HG03060 (cell line): ENCODE results near the gene HOTAIR.

Experiments used
- ATAC-seq: cut with Tn5 transposase; IDR thresholded peaks from one replicate; pipeline ENCODE4 v1.9.1; 2021; ENCODE audit warnings: low read depth, moderate number of reproducible peaks; ENCODE audit not compliant: unreplicated experiment

Gene HOTAIR

GRCh38 chr12:53963434-53964314, 11.1 kb downstream of the HOTAIR start:
- ATAC-seq: no peak

GRCh38 chr12:53963005-53963404, 11.7 kb downstream of the HOTAIR start:
- ATAC-seq: no peak

- no peak for ATAC-seq
Measured at GRCh38 chr12:53961025-53961761, 13.6 kb downstream of the HOTAIR start.

GRCh38 chr12:53960187-53961024, 14.3 kb downstream of the HOTAIR start:
- no peak for ATAC-seq

- no peak for ATAC-seq
Measured at GRCh38 chr12:53959314-53959713, 15.4 kb downstream of the HOTAIR start.

- ATAC-seq: no peak
Measured at GRCh38 chr12:53958128-53958527, 16.6 kb downstream of the HOTAIR start.

- ATAC-seq: no peak
Measured at GRCh38 chr12:53956914-53957536, 17.7 kb downstream of the HOTAIR start.

- no peak for ATAC-seq
Measured at GRCh38 chr12:53956251-53956887, 18.4 kb downstream of the HOTAIR start.

GRCh38 chr12:53955776-53956250, 18.9 kb downstream of the HOTAIR start:
- ATAC-seq: no peak

- ATAC-seq: no peak
Measured at GRCh38 chr12:53955036-53955775, 19.5 kb downstream of the HOTAIR start.

- ATAC-seq: no peak
Measured at GRCh38 chr12:53954694-53955035, 20.1 kb downstream of the HOTAIR start, which contains the start of gene HOXC12. Gene HOXC12 (plus strand): TSS chr12:53954903. CDS start chr12:53954930, 27 bp downstream.

- no peak for ATAC-seq
Measured at GRCh38 chr12:53953831-53954693, 20.7 kb downstream of the HOTAIR start.

GRCh38 chr12:53952871-53953734, 21.7 kb downstream of the HOTAIR start:
- ATAC-seq: no peak

- no peak for ATAC-seq
Measured at GRCh38 chr12:53952335-53952694, 22.4 kb downstream of the HOTAIR start.

GRCh38 chr12:53951577-53952334, 23.0 kb downstream of the HOTAIR start:
- ATAC-seq: no peak

- no peak for ATAC-seq
Measured at GRCh38 chr12:53950789-53951576, 23.8 kb downstream of the HOTAIR start.
